Caco-2 (cell line): ENCODE measurements around the gene SLC4A11. TPM values are rescaled to one million over a fixed set of nuclear protein-coding genes. Genes with fewer than 3 reads are reported as not detected.

ENCODE experiments used
- BruUV-seq: library from RNA; stranded (reverse); fragments of 400-500 nt; replicated peaks from 2 replicates; lab custom pipeline; 2021; lab: Mats Ljungman, UMichigan
- CTCF ChIA-PET: fragments of 300-600 bp; sonication (Branson Sonifier 250); formaldehyde crosslinking; loops from one replicate; lab custom pipeline; 2022; ENCODE audit warnings: antibody characterized with exemption; lab: Charles Lee
- POLR2A ChIA-PET: fragments of 300-600 bp; sonication (Branson Sonifier 250); formaldehyde crosslinking; loops from one replicate; lab custom pipeline; 2022; ENCODE audit warnings: antibody characterized with exemption; lab: Charles Lee
- DNase-seq, 2 experiments: peaks; one replicate each; pipeline versions ENCODE4 v3.0.0 to v3.0.0-alpha.2; 2020 to 2022
- H3K27me3 ChIP-seq: replicated peaks from 2 replicates; pipeline ENCODE4 v1.6.0; 2011; ENCODE audit warnings: low read length; ENCODE audit not compliant: control insufficient read depth, insufficient read depth
- H3K36me3 ChIP-seq: 2 replicates; pipeline ENCODE4 v1.5.1; 2011; ENCODE audit warnings: low read length; ENCODE audit not compliant: control insufficient read depth, insufficient read depth
- H3K4me1 ChIP-seq: fragments of 250-450 bp; sonication (Bioruptor Pico); 2 replicates; pipeline ENCODE4 v1.5.1; 2020; ENCODE audit warnings: mild to moderate bottlenecking
- H3K4me3 ChIP-seq: 2 replicates; pipeline ENCODE4 v1.5.1; 2011; ENCODE audit warnings: low read depth, mild to moderate bottlenecking, control low read depth, low read length
- H3K9me3 ChIP-seq: fragments of 250-450 bp; sonication (Bioruptor Pico); 2 replicates; pipeline ENCODE4 v1.5.1; 2020; ENCODE audit warnings: mild to moderate bottlenecking, moderate library complexity
- H3K27ac Mint-ChIP-seq: one replicate; pipeline ENCODE4 v1.8.0; 2022; ENCODE audit warnings: mixed read lengths; ENCODE audit not compliant: unreplicated experiment
- H3K27me3 Mint-ChIP-seq: one replicate; pipeline ENCODE4 v1.8.0; 2022; ENCODE audit warnings: mixed read lengths; ENCODE audit not compliant: insufficient read depth, unreplicated experiment
- H3K36me3 Mint-ChIP-seq: one replicate; pipeline ENCODE4 v1.8.0; 2022; ENCODE audit warnings: mild to moderate bottlenecking, mixed read lengths; ENCODE audit not compliant: insufficient read depth, unreplicated experiment
- H3K4me1 Mint-ChIP-seq: one replicate; pipeline ENCODE4 v1.8.0; 2022; ENCODE audit warnings: low read depth, mixed read lengths; ENCODE audit not compliant: unreplicated experiment
- H3K4me3 Mint-ChIP-seq: one replicate; pipeline ENCODE4 v1.8.0; 2022; ENCODE audit warnings: mild to moderate bottlenecking, moderate library complexity, mixed read lengths; ENCODE audit not compliant: unreplicated experiment
- H3K9me3 Mint-ChIP-seq: one replicate; pipeline ENCODE4 v1.8.0; 2022; ENCODE audit warnings: mixed read lengths; ENCODE audit not compliant: unreplicated experiment
- intact Hi-C: fragments of 100-400 bp; cut with micrococcal nuclease; formaldehyde crosslinking; loops from one replicate; pipeline ENCODE4 v1.10.0; 2022; ENCODE audit not compliant: unreplicated experiment
- total RNA-seq: library from RNA; stranded (reverse); gene quantifications from 2 replicates; pipeline ENCODE4 v1.2.3, GENCODE V29; 2022
- TF ChIP-seq, protein P1 (sequence below), 2 experiments: fragments of 200-600 bp in 1 of 2; IDR thresholded peaks; 1 replicate in 1 of 2; 2 replicates in 1 of 2; pipeline versions ENCODE4 v1.5.1 to v1.8.0; 2011 to 2022; ENCODE audit warnings: antibody characterized with exemption in 1 of 2, control low read depth in 1 of 2, inconsistent platforms in 1 of 2, low read depth in 1 of 2, low read length in 1 of 2, mild to moderate bottlenecking in 1 of 2, moderate library complexity in 1 of 2; ENCODE audit not compliant: insufficient read depth in 1 of 2, severe bottlenecking in 1 of 2, unreplicated experiment in 1 of 2

Gene SLC4A11
- total RNA-seq, 1 experiment from 2014 or later, result 9.5 TPM

- Histone ChIP-seq H3K4me3 (no peak overlapping the region), H3K9me3 (no peaks in the 10 kb centered on the region), H3K4me1 (peaks cover 6% of the 10 kb centered on the region; the same call in 1 of the 2 replicates), H3K27me3 (no peaks in the 10 kb centered on the region), H3K36me3 (peaks cover 1% of the 10 kb centered on the region)
- TF ChIP-seq, protein P1, sequence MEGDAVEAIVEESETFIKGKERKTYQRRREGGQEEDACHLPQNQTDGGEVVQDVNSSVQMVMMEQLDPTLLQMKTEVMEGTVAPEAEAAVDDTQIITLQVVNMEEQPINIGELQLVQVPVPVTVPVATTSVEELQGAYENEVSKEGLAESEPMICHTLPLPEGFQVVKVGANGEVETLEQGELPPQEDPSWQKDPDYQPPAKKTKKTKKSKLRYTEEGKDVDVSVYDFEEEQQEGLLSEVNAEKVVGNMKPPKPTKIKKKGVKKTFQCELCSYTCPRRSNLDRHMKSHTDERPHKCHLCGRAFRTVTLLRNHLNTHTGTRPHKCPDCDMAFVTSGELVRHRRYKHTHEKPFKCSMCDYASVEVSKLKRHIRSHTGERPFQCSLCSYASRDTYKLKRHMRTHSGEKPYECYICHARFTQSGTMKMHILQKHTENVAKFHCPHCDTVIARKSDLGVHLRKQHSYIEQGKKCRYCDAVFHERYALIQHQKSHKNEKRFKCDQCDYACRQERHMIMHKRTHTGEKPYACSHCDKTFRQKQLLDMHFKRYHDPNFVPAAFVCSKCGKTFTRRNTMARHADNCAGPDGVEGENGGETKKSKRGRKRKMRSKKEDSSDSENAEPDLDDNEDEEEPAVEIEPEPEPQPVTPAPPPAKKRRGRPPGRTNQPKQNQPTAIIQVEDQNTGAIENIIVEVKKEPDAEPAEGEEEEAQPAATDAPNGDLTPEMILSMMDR (IDR thresholded peaks at IDR 0.05; ENCODE audit: insufficient read depth in 1 of 2, low read depth in 1 of 2, low read length in 1 of 2, severe bottlenecking in 1 of 2, unreplicated experiment in 1 of 2), result no peak
- BruUV-seq, result no TSS peak
- no peak overlapping the region for H3K4me3 Mint-ChIP-seq
- POLR2A ChIA-PET, result no interaction called here
- intact Hi-C loops, result no loop called here
- H3K36me3 Mint-ChIP-seq, result peaks cover 6% of the 10 kb centered on the region
- H3K27me3 Mint-ChIP-seq, result no peaks in the 10 kb centered on the region
- no peaks in the 10 kb centered on the region for H3K9me3 Mint-ChIP-seq
- CTCF ChIA-PET, result no interaction called here
- H3K27ac Mint-ChIP-seq, result no peak overlapping the region
- DNase-seq, result no peak
- H3K4me1 Mint-ChIP-seq, result peaks cover 7% of the 10 kb centered on the region
These were observed 9.2 kb downstream of the SLC4A11 start for GRCh38 chr20:3229798-3230197.

DNA sequence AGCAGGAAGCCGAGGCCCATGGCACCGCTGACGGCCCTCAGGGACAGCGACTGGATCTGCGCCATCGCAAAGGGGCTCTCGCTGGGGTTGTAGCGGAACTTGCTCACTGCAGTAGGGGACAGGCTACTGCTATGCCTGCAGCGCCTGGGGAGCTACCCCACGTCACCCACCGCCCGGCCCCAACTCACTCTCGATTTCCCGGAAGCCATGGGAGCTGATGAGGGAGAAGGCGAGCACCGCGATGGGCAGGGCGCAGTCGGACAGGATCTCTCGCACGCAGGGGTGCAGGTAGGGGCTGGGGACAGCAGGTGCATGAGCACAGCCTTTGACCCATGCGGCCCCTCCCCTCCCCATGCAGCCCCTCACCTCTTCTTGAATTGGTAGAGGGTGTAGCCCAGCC lies 9.8 kb downstream of the SLC4A11 start:
- no peaks in the 10 kb centered on the region for H3K9me3 Mint-ChIP-seq
- peaks cover 7% of the 10 kb centered on the region for H3K4me1 Mint-ChIP-seq
- ChIA-PET POLR2A (no interaction called here), CTCF (no interaction called here)
- Histone ChIP-seq H3K4me3 (no peak overlapping the region), H3K4me1 (peaks cover 12% of the 10 kb centered on the region), H3K9me3 (no peaks in the 10 kb centered on the region), H3K36me3 (peaks cover 1% of the 10 kb centered on the region), H3K27me3 (no peaks in the 10 kb centered on the region)
- H3K27ac Mint-ChIP-seq, result peak overlapping the region; percentile 36
- no peak for DNase-seq
- intact Hi-C loops, result no loop called here
- H3K36me3 Mint-ChIP-seq, result peaks cover 6% of the 10 kb centered on the region
- no peak overlapping the region for H3K4me3 Mint-ChIP-seq
- TF ChIP-seq, protein P1 (IDR thresholded peaks at IDR 0.05; ENCODE audit: insufficient read depth in 1 of 2, low read depth in 1 of 2, low read length in 1 of 2, severe bottlenecking in 1 of 2, unreplicated experiment in 1 of 2), result no peak
- BruUV-seq, result no TSS peak
- no peaks in the 10 kb centered on the region for H3K27me3 Mint-ChIP-seq

- peaks cover 1% of the 10 kb centered on the region for H3K36me3 ChIP-seq
- Mint-ChIP-seq H3K4me3 (no peak overlapping the region), H3K27me3 (no peaks in the 10 kb centered on the region), H3K27ac (peak overlapping the region; percentile 36), H3K4me1 (peaks cover 7% of the 10 kb centered on the region), H3K36me3 (peaks cover 6% of the 10 kb centered on the region), H3K9me3 (no peaks in the 10 kb centered on the region)
- ChIA-PET CTCF (no interaction called here), POLR2A (no interaction called here)
- peaks cover 12% of the 10 kb centered on the region for H3K4me1 ChIP-seq
- intact Hi-C loops, result no loop called here
- TF ChIP-seq, protein P1 (IDR thresholded peaks at IDR 0.05; ENCODE audit: insufficient read depth in 1 of 2, low read depth in 1 of 2, low read length in 1 of 2, severe bottlenecking in 1 of 2, unreplicated experiment in 1 of 2), result no peak
- no peaks in the 10 kb centered on the region for H3K27me3 ChIP-seq
- no peak overlapping the region for H3K4me3 ChIP-seq
- no peaks in the 10 kb centered on the region for H3K9me3 ChIP-seq
- no peak for DNase-seq
- BruUV-seq, result no TSS peak
These were observed 10.3 kb downstream of the SLC4A11 start for GRCh38 chr20:3228750-3229032.
